Hindlimb muscle (tissue), 1 donor: ENCODE results near the gene CCSER1. TPM values are rescaled to one million over a fixed set of nuclear protein-coding genes. Genes with fewer than 3 reads are reported as not detected.
A peak's percentile ranks its signal among the peaks of the same experiment; 100 is the strongest.
"Not testable (repeated sequence)": the region's sequence is repeated elsewhere in the genome, so short reads cannot be mapped to it uniquely, and the experiment has no call there.

ENCODE experiments used
- DNase-seq: peaks from one replicate; pipeline ENCODE4 v3.0.0-alpha.2; 2013
- polyA plus RNA-seq: library from polyadenylated mRNA; unstranded; fragments of 120-200 nt; gene quantifications from one replicate; pipeline ENCODE4 v1.2.1, GENCODE V29; 2013; ENCODE audit not compliant: insufficient read length

The CCSER1 gene
- polyA plus RNA-seq, 1 donor = 0.37 TPM

GRCh38 chr4:91076147-91076546 is 949.0 kb downstream of the CCSER1 start:
- DNase-seq = no peak

- DNase-seq = no peak
These were observed 958.8 kb downstream of the CCSER1 start for GRCh38 chr4:91085961-91086360.

- DNase-seq = no peak
These were observed 960.5 kb downstream of the CCSER1 start for GRCh38 chr4:91087743-91088142.

GRCh38 chr4:91089178-91089577 is 962.0 kb downstream of the CCSER1 start:
- DNase-seq = no peak

GRCh38 chr4:91092398-91092980 is 965.3 kb downstream of the CCSER1 start:
- no peak for DNase-seq

GRCh38 chr4:91094220-91094619 is 967.0 kb downstream of the CCSER1 start:
- DNase-seq = not testable (repeated sequence)

- no peak for DNase-seq
These were observed 972.5 kb downstream of the CCSER1 start for GRCh38 chr4:91099666-91100065.

GRCh38 chr4:91108751-91109150 is 981.6 kb downstream of the CCSER1 start:
- no peak for DNase-seq

- no peak for DNase-seq
These were observed 984.4 kb downstream of the CCSER1 start for GRCh38 chr4:91111556-91111955.

- peak; percentile 1 for DNase-seq
These were observed 986.0 kb downstream of the CCSER1 start for GRCh38 chr4:91113130-91113706.

DNA sequence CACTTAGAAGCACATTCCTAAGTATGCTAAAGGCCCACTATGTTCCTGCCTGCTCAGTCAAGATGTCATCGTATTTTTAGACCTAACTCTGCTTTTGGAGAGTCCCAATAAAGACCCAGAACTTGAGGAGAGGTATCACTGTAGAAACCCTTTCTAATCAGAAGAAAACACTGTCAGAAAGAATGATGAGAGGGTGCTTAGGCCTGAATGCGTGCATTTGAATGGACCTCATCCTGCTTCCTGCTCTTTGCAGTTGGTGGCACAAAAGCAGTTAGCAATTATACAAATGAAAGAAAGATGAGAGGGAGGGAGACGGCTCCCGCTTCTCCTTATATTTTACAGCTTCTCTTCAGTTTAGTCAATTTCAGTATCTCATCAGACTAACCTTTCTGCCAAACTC is 987.2 kb downstream of the CCSER1 start:
- DNase-seq = no peak

GRCh38 chr4:91116861-91117260 is 989.7 kb downstream of the CCSER1 start:
- DNase-seq = no peak

DNA sequence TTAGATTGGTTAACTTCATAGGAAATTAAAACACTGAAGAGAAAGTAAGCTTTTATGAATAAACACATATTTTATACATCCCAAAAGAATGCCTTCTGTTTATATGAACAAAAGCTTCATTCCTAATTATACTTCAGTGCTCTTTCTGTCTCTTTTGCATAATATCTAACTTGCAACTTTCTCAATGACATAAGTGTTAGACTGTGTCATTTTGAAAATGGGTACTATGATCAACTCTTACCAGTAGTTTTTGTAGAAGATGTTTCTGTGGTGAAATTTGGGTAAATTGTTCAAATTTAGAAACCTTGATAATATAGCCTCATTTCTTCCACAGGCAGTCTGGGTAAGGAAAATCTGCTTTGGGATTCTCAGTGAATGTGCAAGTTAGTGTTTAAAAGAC is 991.4 kb downstream of the CCSER1 start:
- DNase-seq = no peak

- no peak for DNase-seq
These were observed 996.5 kb downstream of the CCSER1 start for GRCh38 chr4:91123742-91124141.

DNA sequence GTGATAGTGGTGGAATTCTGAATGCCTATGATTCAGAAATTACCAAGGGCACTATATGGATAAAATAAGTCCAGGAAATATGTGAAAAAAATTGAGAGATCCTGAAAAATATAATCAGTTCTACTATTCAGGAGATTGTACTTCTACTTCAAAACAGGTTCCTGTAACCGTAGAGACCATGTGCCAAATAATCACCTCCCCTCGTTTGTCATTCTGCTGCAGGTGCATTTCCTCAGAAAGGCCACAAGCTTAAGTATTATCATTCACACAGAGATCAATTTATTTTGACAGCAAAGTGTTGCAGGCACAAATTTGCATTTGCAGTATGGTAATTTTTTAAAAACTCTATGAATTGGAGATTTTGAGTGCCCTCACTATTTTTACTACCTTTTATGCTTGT is 1000.0 kb downstream of the CCSER1 start:
- DNase-seq = no peak

DNA sequence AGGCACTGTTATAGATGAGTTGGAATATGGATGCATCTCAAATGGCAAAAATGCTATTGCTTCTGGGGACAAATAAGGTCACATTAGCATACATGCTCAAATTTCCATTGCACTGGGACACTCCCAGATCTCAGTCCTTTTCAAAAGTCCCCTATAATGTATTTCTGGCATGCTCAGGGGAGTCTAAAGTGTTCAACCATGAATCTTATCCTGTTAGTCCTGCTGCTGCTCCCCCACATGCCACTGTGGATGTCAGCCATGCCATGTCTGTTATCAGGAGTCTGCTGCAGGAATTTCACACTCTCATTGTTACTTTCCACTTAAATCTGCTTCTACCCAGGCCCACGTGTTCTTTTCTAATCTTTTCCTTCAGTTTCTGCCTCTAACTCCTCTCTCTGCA is 1000.6 kb downstream of the CCSER1 start:
- no peak for DNase-seq

DNA sequence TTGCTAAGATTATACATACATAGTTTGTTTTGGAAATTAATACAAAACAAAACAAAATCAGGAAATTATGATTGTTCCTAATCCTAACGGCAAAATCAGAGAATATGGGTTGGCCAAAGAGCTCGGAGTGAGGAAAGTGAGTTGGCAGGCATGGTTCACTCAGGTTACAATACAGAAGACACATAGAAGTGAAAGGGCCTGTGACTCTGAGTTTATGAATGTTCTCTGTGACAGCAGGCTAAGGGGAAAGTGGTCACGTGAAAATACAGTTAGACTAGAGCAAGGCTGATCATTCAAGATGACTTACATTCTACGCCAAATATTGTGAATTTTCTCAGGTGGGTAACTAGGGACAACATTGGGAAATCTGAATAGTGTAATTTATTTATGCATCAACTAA is 1001.3 kb downstream of the CCSER1 start:
- DNase-seq = no peak

GRCh38 chr4:91147067-91147466 is 1019.9 kb downstream of the CCSER1 start:
- no peak for DNase-seq

DNA sequence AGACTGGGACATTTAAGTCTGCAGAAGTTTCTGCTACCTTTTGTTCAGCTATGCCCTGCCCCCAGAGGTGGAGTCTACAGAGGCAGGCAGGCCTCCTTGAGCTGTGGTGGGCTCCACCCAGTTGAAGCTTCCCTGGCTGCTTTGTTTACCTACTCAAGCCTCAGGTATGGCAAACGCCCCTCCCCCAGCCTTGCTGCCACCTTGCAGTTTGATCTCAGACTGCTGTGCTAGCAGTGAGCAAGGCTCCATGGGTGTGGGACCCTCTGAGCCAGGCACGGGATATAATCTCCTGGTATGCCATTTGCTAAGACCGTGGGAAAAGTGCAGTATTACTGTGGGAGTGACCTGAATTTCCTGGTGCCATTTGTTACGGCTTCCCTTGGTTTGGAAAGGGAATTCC is 1026.8 kb downstream of the CCSER1 start:
- not testable (repeated sequence) for DNase-seq

DNA sequence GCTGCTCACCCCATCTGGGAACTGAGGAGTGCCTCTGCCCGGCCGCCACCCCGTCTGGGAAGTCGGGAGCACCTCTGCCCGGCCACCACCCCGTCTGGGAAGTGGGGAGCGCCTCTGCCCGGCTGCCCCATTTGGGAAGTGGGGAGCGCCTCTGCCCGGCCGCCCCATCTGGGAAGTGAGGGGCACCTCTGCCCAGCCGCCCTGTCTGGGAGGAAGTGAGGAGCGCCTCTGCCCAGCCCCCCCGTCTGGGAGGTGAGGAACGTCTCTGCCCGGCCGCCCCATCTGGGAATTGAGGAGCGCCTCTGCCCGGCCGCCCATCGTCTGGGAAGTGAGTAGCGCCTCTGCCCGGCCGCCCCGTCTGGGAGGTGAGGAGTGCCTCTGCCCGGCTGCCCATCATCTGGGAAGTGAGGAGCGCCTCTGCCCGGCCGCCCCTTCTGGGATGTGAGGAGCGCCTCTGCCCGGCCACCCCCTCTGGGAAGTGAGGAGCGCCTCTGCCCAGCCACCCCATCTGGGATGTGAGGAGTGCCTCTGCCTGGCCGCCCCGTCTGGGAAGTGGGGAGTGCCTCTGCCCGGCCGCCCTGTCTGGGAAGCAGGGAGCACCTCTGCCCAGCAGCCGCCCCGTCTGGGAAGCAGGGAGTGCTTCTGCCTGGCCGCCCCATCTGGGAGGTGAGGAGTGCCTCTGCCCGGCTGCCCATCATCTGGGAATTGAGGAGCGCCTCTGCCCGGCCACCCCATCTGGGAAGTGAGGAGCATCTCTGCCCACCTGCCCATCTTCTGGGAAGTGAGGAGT is 1040.9 kb downstream of the CCSER1 start:
- DNase-seq = not testable (repeated sequence)

DNA sequence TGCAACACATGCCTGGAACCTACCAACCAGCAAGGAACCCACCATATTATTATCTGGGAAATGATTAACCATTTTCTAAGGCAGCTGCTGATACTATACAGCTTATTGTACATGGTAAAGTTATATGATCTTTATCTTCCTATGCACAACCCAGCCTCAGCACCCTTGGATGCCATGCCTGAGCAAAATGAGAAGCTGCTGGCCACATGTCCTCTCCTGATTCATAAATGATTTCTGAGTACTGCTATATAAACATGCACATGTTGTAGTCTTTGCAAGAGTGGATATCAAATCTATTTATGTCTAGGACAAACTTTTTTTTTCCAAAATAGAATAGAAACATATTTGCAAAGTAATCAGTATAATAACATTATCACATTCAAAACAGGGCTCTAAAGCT is 1043.6 kb downstream of the CCSER1 start:
- no peak for DNase-seq

DNA sequence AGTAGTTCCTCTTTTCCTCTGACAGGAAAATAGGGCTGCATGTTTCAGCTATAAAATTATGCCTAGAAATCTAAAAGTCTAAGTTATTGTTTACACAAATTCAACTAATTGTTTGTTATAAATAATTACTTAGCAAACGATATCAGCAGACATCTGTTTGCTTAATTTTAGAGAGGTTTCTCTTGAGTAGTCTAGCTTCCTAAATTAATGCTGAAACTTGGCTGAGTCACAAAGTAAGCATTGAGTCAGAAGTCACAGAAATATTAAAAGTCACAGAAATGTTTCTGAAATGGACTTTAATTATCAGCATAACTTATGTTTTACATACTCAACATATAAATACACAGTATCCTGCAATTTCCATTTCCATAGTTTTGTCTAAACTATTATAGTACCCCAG is 1044.0 kb downstream of the CCSER1 start:
- no peak for DNase-seq

DNA sequence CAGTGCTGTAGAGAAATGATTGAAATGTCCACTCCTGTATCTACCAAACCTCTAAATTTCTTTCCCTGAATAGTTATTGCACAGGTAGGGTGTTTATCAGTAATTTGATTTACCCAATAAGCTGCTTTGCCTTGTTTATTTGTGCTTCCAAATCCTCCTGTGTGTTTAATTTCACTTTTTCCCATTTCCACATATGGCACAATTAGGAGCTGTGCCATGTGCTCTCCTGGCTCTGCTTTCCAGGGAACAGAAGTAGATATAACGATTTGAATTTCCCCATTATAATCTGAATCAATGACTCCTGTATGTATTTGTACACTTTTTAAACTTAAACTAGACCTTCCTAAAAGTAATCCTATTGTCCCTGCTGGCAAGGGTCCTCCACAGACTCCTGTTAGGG is 1057.9 kb downstream of the CCSER1 start:
- DNase-seq = not testable (repeated sequence)

DNA sequence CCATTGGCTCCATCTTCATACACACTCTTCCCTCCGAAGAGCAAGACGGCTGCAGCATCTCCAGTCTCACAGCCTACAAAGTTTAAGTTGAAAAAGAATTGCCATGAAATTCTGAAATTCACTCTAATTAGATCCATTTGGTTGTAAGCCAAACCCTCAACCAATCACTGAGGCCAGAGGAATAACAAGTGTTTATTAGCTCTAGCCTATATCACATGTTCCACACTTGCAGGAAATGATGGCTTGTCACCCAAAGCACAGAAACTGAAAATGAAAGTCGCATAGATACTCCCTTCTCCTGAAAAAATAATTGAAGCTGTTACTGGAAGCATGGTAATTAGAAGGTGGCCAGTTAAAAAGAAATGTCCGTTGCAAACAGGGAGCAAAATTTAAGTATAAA is 1071.8 kb downstream of the CCSER1 start:
- no peak for DNase-seq
